Ramos (cell line): Measurements from ENCODE around the gene CFAP210.

Experiments used
- in situ Hi-C: fragments of 300-500 bp; cut with MboI; formaldehyde crosslinking; loops from one replicate; pipeline ENCODE4 v1.14.3; 2022; ENCODE audit warnings: low sequenced_read_pairs; ENCODE audit not compliant: unreplicated experiment

CFAP210 gene

DNA sequence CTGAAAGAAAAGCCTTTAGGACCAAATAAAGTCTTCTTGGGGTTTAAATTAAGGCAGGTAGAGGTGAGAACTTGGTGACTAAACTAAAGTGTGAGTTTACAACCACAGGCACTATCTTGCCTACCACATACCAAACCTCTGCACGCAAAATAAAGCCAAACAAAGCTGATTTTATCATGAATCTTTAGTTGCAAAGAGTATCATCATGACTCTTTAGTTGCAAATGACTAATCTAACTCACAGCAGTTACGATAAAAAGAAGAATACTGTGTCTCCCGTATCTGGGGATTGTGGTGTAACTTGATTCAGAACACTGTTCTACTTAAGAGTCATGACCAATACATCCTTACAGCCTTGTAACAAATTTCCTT, 11.2 kb downstream of the CFAP210 start:
- in situ Hi-C loops = no loop called here

DNA sequence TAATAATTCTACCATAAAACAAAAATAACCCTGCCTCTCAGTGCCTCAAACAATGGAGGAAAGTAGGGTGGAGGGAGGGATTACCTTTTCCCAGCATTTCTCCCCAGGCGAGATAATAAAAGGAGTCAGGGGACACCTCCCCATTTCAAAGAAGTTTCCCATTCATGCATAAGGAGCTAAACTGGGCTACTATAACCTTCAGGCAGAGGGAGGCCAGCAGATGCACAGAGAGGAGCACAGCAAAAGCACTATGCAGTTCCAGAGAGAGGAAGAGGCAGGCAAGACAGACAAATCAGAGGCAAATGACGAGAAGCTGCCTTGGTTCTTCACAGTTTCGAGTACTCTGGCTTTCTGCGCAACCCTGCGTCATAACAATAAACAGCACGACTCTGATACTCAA, 17.4 kb downstream of the CFAP210 start:
- in situ Hi-C loops = no loop called here

DNA sequence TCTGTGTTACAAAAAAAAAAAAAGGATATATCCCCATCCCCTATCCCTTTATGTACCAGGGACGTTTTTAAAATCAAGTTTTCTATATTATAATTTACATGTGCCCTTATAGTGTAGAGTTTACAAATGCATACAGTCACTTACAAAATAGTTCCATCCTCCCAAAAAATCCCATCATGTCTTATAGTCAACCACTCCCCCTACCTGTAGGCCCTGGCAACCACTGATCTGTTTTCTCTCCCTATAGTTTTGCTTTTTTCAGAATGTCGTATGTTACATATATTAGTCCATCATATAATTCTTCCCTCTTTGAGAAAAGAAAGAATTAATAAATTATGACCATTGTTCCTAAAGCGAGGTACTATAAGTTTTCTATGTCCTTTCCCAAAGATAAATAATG, 17.8 kb downstream of the CFAP210 start:
- in situ Hi-C loops = no loop called here

DNA sequence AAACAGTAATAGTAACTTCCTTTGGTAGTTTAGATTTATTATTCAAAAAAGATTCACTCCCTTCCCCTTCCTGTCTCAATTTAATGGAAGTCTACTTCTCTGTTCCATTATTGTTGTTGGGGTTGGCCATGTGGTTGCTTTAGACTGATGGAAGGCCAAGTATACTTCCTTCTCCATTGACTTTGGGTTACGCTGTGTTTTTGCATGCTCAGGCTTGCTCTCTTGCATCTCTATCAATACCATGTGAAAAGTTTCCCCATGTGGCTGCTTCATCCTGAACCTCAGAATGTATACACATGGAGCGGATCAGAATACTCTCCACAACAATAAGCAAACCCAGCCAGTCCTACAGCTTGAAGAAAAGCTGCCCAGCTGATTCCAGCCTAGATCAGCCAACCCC, 20.3 kb downstream of the CFAP210 start:
- in situ Hi-C loops = no loop called here

DNA sequence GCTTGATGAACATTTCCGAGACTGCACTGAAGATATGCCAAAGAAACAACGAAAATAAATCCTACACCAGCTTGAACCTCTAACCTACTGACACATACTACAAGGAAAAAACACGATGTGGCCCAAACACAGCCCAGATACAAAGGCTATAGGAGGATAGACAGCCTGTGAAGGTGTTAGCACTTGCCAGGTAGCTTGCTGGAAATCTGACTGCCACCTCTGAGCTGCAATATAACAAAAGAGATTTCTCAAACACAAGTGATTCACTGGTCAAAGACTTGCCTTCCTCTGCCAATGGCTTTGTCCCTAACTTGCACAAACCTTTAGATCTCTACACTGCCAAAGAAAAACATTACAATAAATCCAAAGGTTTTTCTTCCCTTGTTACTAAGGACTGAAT, 21.1 kb downstream of the CFAP210 start:
- in situ Hi-C loops = no loop called here

DNA sequence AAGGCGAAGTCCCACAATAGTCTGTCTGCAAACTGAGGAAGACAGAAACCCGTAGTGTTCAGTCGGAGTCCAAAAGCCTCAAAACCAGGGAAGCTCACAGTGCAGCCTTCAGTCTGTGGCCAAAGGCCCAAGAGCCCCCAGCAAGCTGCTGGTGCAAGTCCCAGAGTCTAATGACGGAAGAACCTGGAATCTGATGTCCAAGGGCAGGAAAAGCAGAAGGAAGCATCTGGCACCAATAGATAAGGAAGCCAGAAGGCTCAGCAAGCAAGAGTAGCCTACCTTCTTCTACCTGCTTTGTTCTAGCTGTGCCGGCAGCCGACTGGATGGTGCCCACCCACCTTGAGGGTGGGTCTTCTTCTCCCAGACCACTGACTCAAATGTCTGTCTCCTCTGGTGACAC, 21.8 kb downstream of the CFAP210 start:
- in situ Hi-C loops = no loop called here

DNA sequence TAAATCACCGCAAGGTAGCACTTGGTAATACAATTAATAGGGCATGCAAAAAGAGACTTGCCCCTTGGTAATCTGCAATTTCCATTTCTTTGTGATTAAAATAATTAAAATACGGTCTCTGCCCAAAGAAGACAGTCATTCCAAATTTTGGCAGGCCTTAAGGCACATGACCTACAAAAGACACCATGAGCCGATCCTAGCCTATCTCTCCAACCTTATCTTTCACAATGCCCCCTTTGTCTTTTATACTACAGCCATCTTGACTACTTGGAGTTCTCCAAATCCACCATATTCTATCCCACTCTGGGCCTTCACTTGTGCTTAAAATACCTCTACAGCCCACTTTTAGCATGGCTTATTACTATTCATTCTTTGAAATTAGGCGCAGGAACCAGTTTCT, 23.3 kb downstream of the CFAP210 start:
- in situ Hi-C loops = no loop called here

DNA sequence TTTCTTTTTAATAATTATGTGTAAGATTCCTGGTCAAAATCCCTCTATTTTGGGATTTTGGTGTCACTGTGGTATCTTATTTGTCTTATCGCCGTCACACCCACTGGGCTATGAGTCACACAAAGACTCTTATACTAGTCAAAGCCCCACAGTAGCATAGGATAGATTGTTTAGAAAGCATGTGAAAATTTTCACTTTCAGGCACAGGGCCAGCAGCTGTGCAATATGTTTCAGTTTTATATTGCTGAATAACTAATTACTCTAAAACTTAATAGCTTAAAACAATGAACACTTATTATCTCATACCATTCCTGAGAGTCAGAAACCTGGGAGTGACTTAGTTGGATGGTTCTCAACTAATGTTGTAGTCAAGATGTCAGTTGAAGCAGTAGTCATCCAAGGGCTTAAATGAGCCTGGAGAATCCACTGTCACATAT, 24.0 kb downstream of the CFAP210 start:
- in situ Hi-C loops = no loop called here

DNA sequence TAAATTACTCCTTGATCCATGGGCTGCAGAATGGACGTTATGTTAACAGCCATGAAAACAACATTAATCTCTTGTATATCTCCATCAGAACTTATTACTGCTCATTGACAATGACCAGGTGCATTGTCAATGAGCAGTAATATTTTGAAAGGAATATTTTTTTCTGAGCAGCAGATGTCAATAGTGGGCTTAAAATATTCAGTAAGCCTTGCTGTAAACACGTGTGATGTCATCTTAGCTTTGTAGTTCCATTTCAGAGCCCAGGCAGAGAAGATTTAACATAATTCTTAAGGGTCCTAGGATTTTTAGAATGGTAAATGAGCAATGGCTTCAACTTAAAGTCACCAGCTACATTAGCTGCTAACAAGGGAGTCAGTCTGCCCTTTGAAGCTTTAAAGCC, 26.6 kb downstream of the CFAP210 start:
- in situ Hi-C loops = no loop called here

DNA sequence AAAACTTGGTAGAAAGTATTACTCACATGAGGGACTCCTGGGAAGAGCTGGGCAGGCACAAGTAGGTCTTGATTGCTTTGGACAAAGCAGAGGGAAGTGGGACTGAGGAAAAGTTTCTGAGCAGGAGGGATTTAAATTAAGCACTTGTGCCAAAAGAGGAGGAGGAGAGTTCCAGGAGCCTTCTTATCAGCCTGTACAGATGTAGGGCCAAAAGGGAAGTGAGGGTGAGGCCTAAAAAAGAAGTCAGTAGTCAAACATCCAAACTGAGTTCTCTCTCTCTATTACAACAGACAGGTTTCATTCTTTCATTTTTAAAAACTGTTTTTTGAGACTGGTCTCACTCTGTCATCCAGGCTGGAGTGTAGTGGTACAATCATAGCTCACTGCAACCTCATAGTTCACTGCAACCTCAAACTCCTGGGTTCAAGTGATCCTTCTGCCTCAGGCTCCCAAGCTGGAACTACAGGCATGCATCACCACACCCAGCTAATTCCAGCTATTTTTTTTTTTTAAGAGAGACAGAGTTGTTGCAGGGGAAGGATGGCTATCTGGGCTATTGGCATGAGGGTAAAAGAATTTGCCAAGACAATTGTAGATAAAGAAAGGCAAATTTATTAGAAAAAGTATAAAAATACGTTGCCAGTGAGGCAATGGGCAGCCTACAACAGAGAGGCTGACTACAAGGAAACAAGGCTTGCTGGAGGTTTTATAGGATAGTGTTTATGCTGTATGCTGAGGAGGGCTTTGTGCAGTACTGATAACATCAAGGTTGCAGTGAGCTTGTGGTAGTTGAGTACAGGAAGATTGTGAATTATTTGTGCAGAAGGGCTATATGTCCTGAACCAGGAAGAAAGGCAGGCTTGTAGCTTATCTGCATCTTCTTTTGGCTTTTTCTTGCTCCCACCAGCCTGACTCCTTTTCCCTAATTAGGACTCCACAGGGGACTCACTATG, 29.0 kb downstream of the CFAP210 start:
- in situ Hi-C loops = no loop called here

DNA sequence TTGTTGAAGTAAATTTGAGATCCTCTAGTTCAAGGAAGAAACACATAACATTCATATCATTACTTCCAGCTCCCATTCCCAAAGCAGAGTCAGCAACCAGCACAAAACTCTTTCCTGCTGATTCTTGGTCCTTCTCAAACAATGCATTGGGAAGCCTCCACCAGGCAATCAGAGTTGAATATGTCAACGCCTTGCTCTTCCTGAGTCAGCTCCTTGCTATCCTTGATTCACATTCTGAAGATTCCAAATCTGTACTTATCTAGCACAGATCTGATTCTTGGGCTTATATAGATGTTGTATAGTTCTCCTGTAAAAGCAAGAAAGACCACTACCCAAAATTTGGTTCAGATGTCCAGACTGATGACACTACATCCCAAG, 29.6 kb downstream of the CFAP210 start:
- in situ Hi-C loops = no loop called here

DNA sequence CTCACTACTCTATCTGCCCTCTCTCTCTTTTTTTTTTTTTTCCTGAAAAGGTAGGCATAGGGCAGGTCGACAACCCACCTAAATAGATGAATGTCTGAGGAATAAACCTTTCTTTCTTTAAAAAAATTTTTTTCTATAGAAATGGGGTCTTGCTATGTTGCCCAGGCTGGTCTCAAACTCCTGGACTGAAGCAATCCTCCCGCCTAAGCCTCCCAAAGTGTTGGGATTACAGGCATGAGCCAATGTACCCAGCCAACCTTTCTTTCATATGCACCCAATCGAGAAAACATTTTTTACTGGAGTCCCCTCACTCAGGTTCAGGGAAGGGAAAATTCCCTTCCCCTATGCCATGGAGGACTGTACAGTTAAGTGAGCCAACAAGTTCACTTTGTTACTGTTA, 31.0 kb downstream of the CFAP210 start:
- in situ Hi-C loops = no loop called here

DNA sequence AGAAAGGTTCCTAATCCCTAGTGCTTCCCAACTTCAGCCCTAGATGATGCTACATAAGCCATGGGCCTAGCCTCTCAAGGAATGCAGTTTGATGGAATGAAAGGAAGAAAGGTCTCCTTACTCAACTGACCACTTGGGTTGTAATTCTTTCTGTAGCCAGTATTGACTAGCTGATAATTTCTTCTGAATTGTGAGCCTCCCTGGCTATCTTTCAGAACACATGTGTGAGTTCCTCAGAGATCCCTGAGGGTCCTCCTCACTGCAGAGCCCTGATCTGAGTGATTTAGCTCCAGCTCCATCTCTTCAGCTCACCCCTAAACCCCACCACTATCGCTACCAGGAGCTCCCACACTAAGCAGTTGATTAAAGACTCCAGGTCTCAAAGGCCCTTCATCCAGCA, 31.5 kb downstream of the CFAP210 start:
- in situ Hi-C loops = no loop called here

DNA sequence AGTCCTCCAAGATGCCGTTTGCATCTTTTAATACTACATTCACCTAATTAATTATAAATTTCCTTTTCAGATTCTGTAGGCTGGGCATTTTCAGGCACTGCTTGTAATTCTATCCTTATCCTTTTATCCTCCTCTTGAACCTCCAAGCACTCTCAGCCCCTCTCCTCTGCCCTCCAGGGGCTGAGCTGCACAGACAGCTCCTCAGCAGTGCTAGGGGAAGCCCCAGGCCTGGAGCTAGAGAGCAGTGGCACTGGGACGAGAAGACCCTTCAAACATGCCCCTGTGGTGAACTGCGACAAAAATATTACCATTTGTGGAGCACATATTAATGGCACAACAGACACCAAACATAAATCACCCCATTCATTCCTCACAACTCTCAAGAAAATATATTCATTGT, 32.9 kb downstream of the CFAP210 start:
- in situ Hi-C loops = no loop called here

DNA sequence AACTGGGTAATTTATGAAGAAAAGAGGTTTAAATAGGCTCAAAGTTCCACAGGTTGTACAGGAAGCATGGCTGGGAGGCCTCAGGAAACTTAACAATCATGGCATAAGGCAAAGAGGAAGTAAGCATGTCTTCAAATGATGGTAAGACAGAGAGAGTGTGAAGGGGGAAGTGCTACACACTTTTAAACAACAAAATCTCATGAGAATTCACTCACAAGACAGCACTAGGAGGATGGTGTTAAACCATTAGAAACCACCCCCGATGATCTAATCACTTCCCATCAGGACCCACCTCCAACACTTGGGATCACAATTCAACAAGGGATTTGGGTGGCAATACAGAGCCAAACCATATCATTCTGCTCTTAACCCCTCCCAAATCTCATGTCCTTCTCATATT, 34.9 kb downstream of the CFAP210 start:
- in situ Hi-C loops = no loop called here

DNA sequence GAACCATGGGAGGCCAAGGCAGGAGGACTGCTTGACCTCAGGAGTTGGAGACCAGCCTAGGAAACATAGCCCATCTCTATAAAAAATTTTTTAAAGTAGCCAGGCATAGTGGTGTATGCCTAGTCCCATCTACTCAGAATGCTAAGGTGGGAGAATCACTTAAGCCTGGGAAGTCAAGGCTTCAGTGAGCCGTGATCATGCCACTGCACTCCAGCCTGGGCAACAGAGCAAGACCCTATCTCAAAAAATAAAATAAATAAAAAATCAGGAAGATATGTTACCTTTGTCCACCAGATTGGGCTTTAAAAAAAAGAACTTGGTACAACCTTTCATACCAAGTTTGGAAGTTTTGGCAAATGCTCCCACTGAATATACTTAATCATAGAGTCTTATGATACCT, 35.3 kb downstream of the CFAP210 start:
- in situ Hi-C loops = no loop called here

DNA sequence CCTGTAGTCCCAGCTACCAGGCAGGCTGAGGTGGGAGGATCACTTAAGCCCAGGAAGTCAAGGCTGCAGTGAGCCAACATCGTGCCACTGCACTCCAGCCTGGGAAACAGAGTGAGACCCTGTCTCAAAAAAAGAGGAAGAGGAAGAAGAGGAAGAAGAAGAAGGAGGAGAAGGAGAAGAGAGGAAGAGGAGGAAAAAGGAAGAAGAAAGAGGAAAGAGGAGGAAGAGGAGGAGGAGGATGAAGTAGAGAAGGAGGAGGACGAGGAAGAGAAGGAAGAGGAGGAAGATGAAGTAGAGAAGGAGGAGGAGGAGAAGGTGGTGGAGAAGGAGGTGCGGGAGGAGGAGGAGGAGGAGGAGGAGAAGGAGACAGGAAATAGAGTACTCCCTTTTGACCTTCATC, 38.0 kb downstream of the CFAP210 start:
- in situ Hi-C loops = no loop called here

DNA sequence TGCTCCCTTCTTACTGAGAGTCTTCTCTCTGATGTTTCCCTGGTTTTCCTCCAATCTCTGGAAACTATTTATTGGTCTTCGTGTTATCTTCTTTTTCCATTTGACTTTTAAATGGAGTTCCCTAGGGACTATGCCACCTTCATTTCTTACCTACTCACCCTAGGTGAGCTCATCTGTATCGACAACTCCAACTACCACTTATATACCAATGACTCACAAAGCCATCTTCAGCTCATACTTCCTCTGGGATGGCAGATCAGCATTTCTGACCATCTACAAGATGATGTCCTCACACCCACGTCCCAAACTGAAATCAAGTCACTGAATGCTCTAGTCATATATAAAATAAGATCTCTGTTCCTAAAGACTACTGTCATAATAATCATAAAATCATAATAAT, 40.6 kb downstream of the CFAP210 start:
- in situ Hi-C loops = no loop called here

DNA sequence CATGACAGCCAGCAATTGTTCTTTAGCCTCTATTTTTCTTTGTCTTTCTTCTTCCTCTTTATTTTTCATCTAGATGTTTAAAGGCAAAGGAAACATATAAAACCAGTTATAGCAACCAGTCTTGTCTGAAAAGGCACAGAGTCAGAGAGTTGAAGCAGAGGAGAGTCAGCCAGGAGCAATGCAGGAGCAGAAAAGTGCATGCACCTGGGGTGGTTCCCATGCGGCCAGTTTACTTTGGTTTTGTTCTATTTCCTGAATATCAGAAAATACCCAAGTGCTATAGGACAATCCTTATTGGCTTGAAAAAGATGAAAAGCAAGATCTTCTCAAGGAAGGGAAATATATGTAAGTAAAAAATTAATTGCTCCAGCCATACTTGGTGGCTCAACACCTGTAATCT, 44.9 kb downstream of the CFAP210 start:
- in situ Hi-C loops = no loop called here

DNA sequence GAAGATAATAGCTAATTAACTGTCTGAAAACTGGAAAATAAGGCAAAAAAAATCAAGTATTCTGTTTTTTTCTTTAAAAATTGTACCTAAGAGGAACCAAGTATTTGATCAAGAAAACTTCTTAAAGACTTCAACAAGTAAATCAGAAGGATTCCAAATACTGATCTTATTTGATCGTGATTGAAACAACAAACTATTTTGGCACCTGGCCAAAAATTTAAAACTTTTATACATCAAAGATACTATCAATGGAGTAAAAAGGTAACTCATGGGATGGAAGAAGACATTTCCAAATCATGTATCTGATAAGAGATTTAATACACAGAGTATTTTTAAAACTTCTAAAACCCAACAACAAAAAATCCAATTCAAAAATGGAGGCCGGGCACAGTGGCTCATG, 46.7 kb downstream of the CFAP210 start:
- in situ Hi-C loops = no loop called here

DNA sequence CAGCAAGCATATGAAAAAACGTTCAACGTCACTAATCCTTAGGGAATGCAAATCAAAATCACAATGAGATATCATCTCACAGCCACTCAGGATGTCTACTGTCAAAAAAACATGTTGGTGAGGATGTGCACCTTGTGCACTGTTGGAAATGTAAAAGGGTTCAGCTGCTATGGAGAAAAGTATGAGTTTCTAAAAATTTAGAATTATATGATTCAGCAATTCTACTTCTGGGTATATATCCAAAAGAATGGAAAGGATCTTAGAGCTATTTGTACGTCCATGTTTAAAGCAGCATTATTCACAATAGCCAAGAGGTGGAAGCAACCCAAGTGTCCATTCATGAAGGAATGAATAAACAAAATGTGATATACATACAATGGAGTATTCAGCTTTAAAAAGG, 50.0 kb downstream of the CFAP210 start:
- in situ Hi-C loops = no loop called here

DNA sequence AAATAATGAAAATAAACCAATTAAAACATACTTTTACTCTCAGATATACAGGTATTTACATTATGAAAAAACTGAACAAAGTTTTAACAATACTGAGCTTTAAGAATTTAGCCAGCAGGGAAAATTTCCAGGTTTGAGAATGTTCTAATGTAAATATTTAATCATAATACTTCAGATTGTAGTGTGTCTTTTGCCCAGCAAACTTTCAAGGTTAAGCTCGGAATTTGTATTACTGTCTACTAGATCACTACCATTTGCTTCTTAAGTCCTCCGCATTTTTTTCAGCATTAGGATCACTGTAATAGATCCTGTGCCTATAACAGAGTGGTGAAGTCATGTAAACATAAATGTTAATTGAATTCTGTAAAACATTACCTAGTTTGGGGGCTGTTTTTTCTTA, 52.7 kb downstream of the CFAP210 start:
- in situ Hi-C loops = no loop called here
